ENCODE data around the gene DGKB.

The DGKB gene

GRCh38 chr7:14828053-14828452 lies 74.5 kb downstream of the DGKB start:
- Histone ChIP-seq H3K4me2 (ENCODE audit: low read length, poor library complexity, severe bottlenecking) (no peak overlapping the region), H2AK5ac (ENCODE audit: low read length, severe bottlenecking) (no peak overlapping the region), H2BK15ac (ENCODE audit: low read depth, poor library complexity, severe bottlenecking) (no peak overlapping the region), H3K79me1 (replicated peaks; ENCODE audit: low read length, poor library complexity, severe bottlenecking) (no peaks in the 10 kb centered on the region), H3K4ac (ENCODE audit: low read depth in 1 of 2, low read length in 2 of 2) (no peak overlapping the region), H3K18ac (ENCODE audit: low read depth in 1 of 2, low read length in 2 of 2) (no peak overlapping the region), H3K4me1 (ENCODE audit: control insufficient read depth, insufficient read depth, low read depth, low read length) (no peaks in the 10 kb centered on the region), H4K8ac (ENCODE audit: low read length) (no peak overlapping the region), H2BK5ac (ENCODE audit: low read depth, low read length, poor library complexity, severe bottlenecking) (no peak overlapping the region), H3K4me3 (ENCODE audit: insufficient read depth in 1 of 2, low read depth in 1 of 2, low read length in 2 of 2) (no peak overlapping the region), H2BK12ac (ENCODE audit: low read length in 2 of 2) (no peak overlapping the region), H3K27ac (ENCODE audit: low read length, poor library complexity, severe bottlenecking) (no peak overlapping the region), H2BK120ac (ENCODE audit: low read depth, low read length) (no peak overlapping the region), H3K9ac (ENCODE audit: low read length) (no peak overlapping the region), H3K14ac (ENCODE audit: low read length in 2 of 2) (no peak overlapping the region), H3K23ac (ENCODE audit: low read length in 2 of 2) (no peak overlapping the region), H3K9me3 (ENCODE audit: control insufficient read depth, low read length) (no peaks in the 10 kb centered on the region), H4K91ac (ENCODE audit: low read length) (no peak overlapping the region), H3K27me3 (ENCODE audit: control insufficient read depth in 1 of 2, insufficient read depth in 1 of 2, low read length in 2 of 2) (no peaks in the 10 kb centered on the region), H2AFZ (ENCODE audit: low read depth, low read length) (no peak overlapping the region), H3K36me3 (ENCODE audit: control insufficient read depth in 1 of 2, insufficient read depth in 2 of 2, low read depth in 1 of 2, low read length in 2 of 2) (no peaks in the 10 kb centered on the region)
- DNase-seq, result no peak
- no CpG with 5 or more reads among the region's 2 CpGs for WGBS

- no peak overlapping the region for H2BK5ac ChIP-seq (ENCODE audit: low read depth, low read length, poor library complexity, severe bottlenecking)
- no peak overlapping the region for H4K8ac ChIP-seq (ENCODE audit: low read length)
- H2AK5ac ChIP-seq (ENCODE audit: low read length, severe bottlenecking), result no peak overlapping the region
- H3K4me3 ChIP-seq (ENCODE audit: insufficient read depth in 1 of 2, low read depth in 1 of 2, low read length in 2 of 2), result no peak overlapping the region
- no peak overlapping the region for H2AFZ ChIP-seq (ENCODE audit: low read depth, low read length)
- H2BK15ac ChIP-seq (ENCODE audit: low read depth, poor library complexity, severe bottlenecking), result no peak overlapping the region
- no peaks in the 10 kb centered on the region for H3K4me1 ChIP-seq (ENCODE audit: control insufficient read depth, insufficient read depth, low read depth, low read length)
- no CpG with 5 or more reads among the region's 1 CpG for WGBS
- no peak overlapping the region for H3K4me2 ChIP-seq (ENCODE audit: low read length, poor library complexity, severe bottlenecking)
- H4K91ac ChIP-seq (ENCODE audit: low read length), result no peak overlapping the region
- no peak overlapping the region for H3K18ac ChIP-seq (ENCODE audit: low read depth in 1 of 2, low read length in 2 of 2)
- H3K27me3 ChIP-seq (ENCODE audit: control insufficient read depth in 1 of 2, insufficient read depth in 1 of 2, low read length in 2 of 2), result no peaks in the 10 kb centered on the region
- no peak for DNase-seq
- no peak overlapping the region for H3K23ac ChIP-seq (ENCODE audit: low read length in 2 of 2)
- H3K4ac ChIP-seq (ENCODE audit: low read depth in 1 of 2, low read length in 2 of 2), result no peak overlapping the region
- H2BK12ac ChIP-seq (ENCODE audit: low read length in 2 of 2), result no peak overlapping the region
- no peaks in the 10 kb centered on the region for H3K36me3 ChIP-seq (ENCODE audit: control insufficient read depth in 1 of 2, insufficient read depth in 2 of 2, low read depth in 1 of 2, low read length in 2 of 2)
- H3K9ac ChIP-seq (ENCODE audit: low read length), result no peak overlapping the region
- H3K9me3 ChIP-seq (ENCODE audit: control insufficient read depth, low read length), result no peaks in the 10 kb centered on the region
- H3K79me1 ChIP-seq (replicated peaks; ENCODE audit: low read length, poor library complexity, severe bottlenecking), result no peaks in the 10 kb centered on the region
- H3K14ac ChIP-seq (ENCODE audit: low read length in 2 of 2), result no peak overlapping the region
- H2BK120ac ChIP-seq (ENCODE audit: low read depth, low read length), result no peak overlapping the region
- H3K27ac ChIP-seq (ENCODE audit: low read length, poor library complexity, severe bottlenecking), result no peak overlapping the region
These were observed 76.1 kb downstream of the DGKB start for GRCh38 chr7:14826426-14826825.

- Histone ChIP-seq H2AFZ (ENCODE audit: low read depth, low read length) (no peak overlapping the region), H3K23ac (ENCODE audit: low read length in 2 of 2) (no peak overlapping the region), H3K4me3 (ENCODE audit: insufficient read depth in 1 of 2, low read depth in 1 of 2, low read length in 2 of 2) (no peak overlapping the region), H3K14ac (ENCODE audit: low read length in 2 of 2) (no peak overlapping the region), H3K9ac (ENCODE audit: low read length) (no peak overlapping the region), H2BK15ac (ENCODE audit: low read depth, poor library complexity, severe bottlenecking) (no peak overlapping the region), H2AK5ac (ENCODE audit: low read length, severe bottlenecking) (no peak overlapping the region), H3K4me2 (ENCODE audit: low read length, poor library complexity, severe bottlenecking) (no peak overlapping the region), H2BK120ac (ENCODE audit: low read depth, low read length) (no peak overlapping the region), H4K91ac (ENCODE audit: low read length) (no peak overlapping the region), H3K27me3 (ENCODE audit: control insufficient read depth in 1 of 2, insufficient read depth in 1 of 2, low read length in 2 of 2) (no peaks in the 10 kb centered on the region), H3K9me3 (ENCODE audit: control insufficient read depth, low read length) (no peaks in the 10 kb centered on the region), H2BK12ac (ENCODE audit: low read length in 2 of 2) (no peak overlapping the region), H3K27ac (ENCODE audit: low read length, poor library complexity, severe bottlenecking) (no peak overlapping the region), H3K36me3 (ENCODE audit: control insufficient read depth in 1 of 2, insufficient read depth in 2 of 2, low read depth in 1 of 2, low read length in 2 of 2) (no peaks in the 10 kb centered on the region), H3K79me1 (replicated peaks; ENCODE audit: low read length, poor library complexity, severe bottlenecking) (no peaks in the 10 kb centered on the region), H3K4me1 (ENCODE audit: control insufficient read depth, insufficient read depth, low read depth, low read length) (no peaks in the 10 kb centered on the region), H4K8ac (ENCODE audit: low read length) (no peak overlapping the region), H3K18ac (ENCODE audit: low read depth in 1 of 2, low read length in 2 of 2) (no peak overlapping the region), H2BK5ac (ENCODE audit: low read depth, low read length, poor library complexity, severe bottlenecking) (no peak overlapping the region), H3K4ac (ENCODE audit: low read depth in 1 of 2, low read length in 2 of 2) (no peak overlapping the region)
- 79% methylated on average over 8 of the region's 8 CpGs for WGBS
- no peak for DNase-seq
These were observed 76.6 kb downstream of the DGKB start for GRCh38 chr7:14825912-14826311.

- WGBS, result 67% methylated on average over 1 of the region's 1 CpG
These were observed 80.1 kb downstream of the DGKB start for GRCh38 chr7:14822481-14822854.

More at GRCh38 chr7:14822481-14822854, 80.1 kb downstream of the DGKB start:
- no peak overlapping the region for H2BK15ac ChIP-seq (ENCODE audit: low read depth, poor library complexity, severe bottlenecking)
- no peak overlapping the region for H3K4me2 ChIP-seq (ENCODE audit: low read length, poor library complexity, severe bottlenecking)
- H2BK120ac ChIP-seq (ENCODE audit: low read depth, low read length), result no peak overlapping the region
- no peak overlapping the region for H3K9ac ChIP-seq (ENCODE audit: low read length)
- no peak overlapping the region for H3K27ac ChIP-seq (ENCODE audit: low read length, poor library complexity, severe bottlenecking)
- H3K79me1 ChIP-seq (replicated peaks; ENCODE audit: low read length, poor library complexity, severe bottlenecking), result no peaks in the 10 kb centered on the region
- no peak overlapping the region for H2BK12ac ChIP-seq (ENCODE audit: low read length in 2 of 2)
- no peaks in the 10 kb centered on the region for H3K9me3 ChIP-seq (ENCODE audit: control insufficient read depth, low read length)
- no peaks in the 10 kb centered on the region for H3K27me3 ChIP-seq (ENCODE audit: control insufficient read depth in 1 of 2, insufficient read depth in 1 of 2, low read length in 2 of 2)
- H4K8ac ChIP-seq (ENCODE audit: low read length), result no peak overlapping the region
- no peak for DNase-seq
- H4K91ac ChIP-seq (ENCODE audit: low read length), result no peak overlapping the region
- H3K14ac ChIP-seq (ENCODE audit: low read length in 2 of 2), result no peak overlapping the region
- H3K4me3 ChIP-seq (ENCODE audit: insufficient read depth in 1 of 2, low read depth in 1 of 2, low read length in 2 of 2), result no peak overlapping the region
- no peak overlapping the region for H3K4ac ChIP-seq (ENCODE audit: low read depth in 1 of 2, low read length in 2 of 2)
- no peak overlapping the region for H3K23ac ChIP-seq (ENCODE audit: low read length in 2 of 2)
- no peaks in the 10 kb centered on the region for H3K36me3 ChIP-seq (ENCODE audit: control insufficient read depth in 1 of 2, insufficient read depth in 2 of 2, low read depth in 1 of 2, low read length in 2 of 2)
- no peak overlapping the region for H2AFZ ChIP-seq (ENCODE audit: low read depth, low read length)
- no peaks in the 10 kb centered on the region for H3K4me1 ChIP-seq (ENCODE audit: control insufficient read depth, insufficient read depth, low read depth, low read length)
- H2BK5ac ChIP-seq (ENCODE audit: low read depth, low read length, poor library complexity, severe bottlenecking), result no peak overlapping the region
- H3K18ac ChIP-seq (ENCODE audit: low read depth in 1 of 2, low read length in 2 of 2), result no peak overlapping the region
- no peak overlapping the region for H2AK5ac ChIP-seq (ENCODE audit: low read length, severe bottlenecking)
